A549 (cell line): ENCODE results near the gene MYH6.

Source experiments
- CTCF ChIP-seq: fragments of >200 bp; sonication (Bioruptor Twin); formaldehyde crosslinking; IDR thresholded peaks from 3 replicates; pipeline ENCODE4 v1.5.1; 2016
- EHF ChIP-seq: fragments of 250-450 bp; sonication (Bioruptor Pico); IDR thresholded peaks from 2 replicates; pipeline ENCODE4 v1.5.0; 2020; ENCODE audit warnings: mild to moderate bottlenecking
- POLR2A ChIP-seq: IDR thresholded peaks from 2 replicates; pipeline ENCODE4 v1.6.1; 2012; ENCODE audit warnings: mild to moderate bottlenecking, low read length
- ZFP36 ChIP-seq: fragments of 450-650 bp; IDR thresholded peaks from 2 replicates; pipeline ENCODE4 v1.6.1; 2014; ENCODE audit warnings: borderline replicate concordance; ENCODE audit not compliant: partially characterized antibody

GRCh38 chr14:23378612-23379220 lies 29.4 kb downstream of the MYH6 start:
- TF ChIP-seq CTCF (no peak), POLR2A (no peak), EHF (CRISPR knock-in tag) (no peak), ZFP36 (no peak)
